Type B pancreatic cell (in vitro differentiated cells): ENCODE results near the gene TAS2R20. TPM values are rescaled to one million over a fixed set of nuclear protein-coding genes. Genes with fewer than 3 reads are reported as not detected.
"Not testable (repeated sequence)": the region's sequence is repeated elsewhere in the genome, so short reads cannot be mapped to it uniquely, and the experiment has no call there.

ENCODE experiments used
- DNase-seq: peaks from one replicate; pipeline ENCODE4 v3.0.0; 2021; ENCODE audit warnings: mixed read lengths; ENCODE audit not compliant: unreplicated experiment; ENCODE audit errors: extremely low spot score
- H3K27ac Mint-ChIP-seq: 2 replicates; pipeline ENCODE4 v1.8.0; 2021; ENCODE audit warnings: mild to moderate bottlenecking, mixed read lengths
- H3K27me3 Mint-ChIP-seq: 2 replicates; pipeline ENCODE4 v1.8.0; 2021; ENCODE audit warnings: mixed read lengths
- H3K36me3 Mint-ChIP-seq: 2 replicates; pipeline ENCODE4 v1.8.0; 2021; ENCODE audit warnings: mixed read lengths
- H3K4me1 Mint-ChIP-seq: one replicate; pipeline ENCODE4 v1.8.0; 2021; ENCODE audit warnings: mixed read lengths; ENCODE audit not compliant: unreplicated experiment
- H3K4me3 Mint-ChIP-seq: 2 replicates; pipeline ENCODE4 v1.8.0; 2021; ENCODE audit warnings: mild to moderate bottlenecking, mixed read lengths
- H3K9me3 Mint-ChIP-seq: 2 replicates; pipeline ENCODE4 v1.8.0; 2021; ENCODE audit warnings: mixed read lengths
- long read RNA-seq: library from polyadenylated mRNA; unstranded; transcript quantifications from one replicate; pipeline ENCODE4 v2.0.0, GENCODE V29; 2020
- total RNA-seq: library from RNA; stranded (reverse); gene quantifications from 2 replicates; pipeline ENCODE4 v1.2.1, GENCODE V29; 2021; ENCODE audit warnings: low replicate concordance
- TF ChIP-seq, protein P1 (sequence below): fragments of 200-600 bp; sonication (generic); conservative IDR thresholded peaks from 2 replicates; pipeline ENCODE4 v1.5.0; 2021; ENCODE audit warnings: antibody characterized with exemption, mild to moderate bottlenecking

Gene TAS2R20, protein sequence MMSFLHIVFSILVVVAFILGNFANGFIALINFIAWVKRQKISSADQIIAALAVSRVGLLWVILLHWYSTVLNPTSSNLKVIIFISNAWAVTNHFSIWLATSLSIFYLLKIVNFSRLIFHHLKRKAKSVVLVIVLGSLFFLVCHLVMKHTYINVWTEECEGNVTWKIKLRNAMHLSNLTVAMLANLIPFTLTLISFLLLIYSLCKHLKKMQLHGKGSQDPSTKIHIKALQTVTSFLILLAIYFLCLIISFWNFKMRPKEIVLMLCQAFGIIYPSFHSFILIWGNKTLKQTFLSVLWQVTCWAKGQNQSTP
- total RNA-seq, result 1.1 and 2.1 TPM in 2 replicates
- long read RNA-seq, result 0 reads

DNA sequence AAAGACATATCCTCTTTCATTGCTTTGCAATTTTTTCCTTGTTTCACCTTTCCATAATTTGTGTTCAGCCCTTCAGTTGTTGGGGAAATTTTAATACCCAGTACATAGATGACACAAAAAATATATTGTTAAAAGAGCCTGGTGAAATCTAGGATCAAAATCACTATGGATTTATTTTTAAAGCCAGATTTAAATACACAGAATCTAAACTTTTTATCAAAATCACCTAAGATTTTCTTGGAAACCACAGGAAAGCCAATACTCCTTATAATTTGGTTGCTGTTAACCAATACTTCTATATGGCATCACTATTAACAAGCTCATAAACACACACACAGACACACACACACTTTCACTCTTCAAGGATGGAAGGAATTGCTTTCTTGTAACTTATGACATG lies at the start of gene TAS2R20:
TAS2R20 (minus strand) TSS at position 101 of the 400 bp plus-strand sequence. CDS start 429 bp downstream, outside the sequence.
- H3K27ac Mint-ChIP-seq, result no peak within 1 kb of the TSS
- no peak for DNase-seq
- peaks cover 19% of the 10 kb centered on the region for H3K36me3 Mint-ChIP-seq
- no peaks in the 10 kb centered on the region for H3K27me3 Mint-ChIP-seq
- no peaks in the 10 kb centered on the region for H3K4me1 Mint-ChIP-seq
- TF ChIP-seq, protein P1, sequence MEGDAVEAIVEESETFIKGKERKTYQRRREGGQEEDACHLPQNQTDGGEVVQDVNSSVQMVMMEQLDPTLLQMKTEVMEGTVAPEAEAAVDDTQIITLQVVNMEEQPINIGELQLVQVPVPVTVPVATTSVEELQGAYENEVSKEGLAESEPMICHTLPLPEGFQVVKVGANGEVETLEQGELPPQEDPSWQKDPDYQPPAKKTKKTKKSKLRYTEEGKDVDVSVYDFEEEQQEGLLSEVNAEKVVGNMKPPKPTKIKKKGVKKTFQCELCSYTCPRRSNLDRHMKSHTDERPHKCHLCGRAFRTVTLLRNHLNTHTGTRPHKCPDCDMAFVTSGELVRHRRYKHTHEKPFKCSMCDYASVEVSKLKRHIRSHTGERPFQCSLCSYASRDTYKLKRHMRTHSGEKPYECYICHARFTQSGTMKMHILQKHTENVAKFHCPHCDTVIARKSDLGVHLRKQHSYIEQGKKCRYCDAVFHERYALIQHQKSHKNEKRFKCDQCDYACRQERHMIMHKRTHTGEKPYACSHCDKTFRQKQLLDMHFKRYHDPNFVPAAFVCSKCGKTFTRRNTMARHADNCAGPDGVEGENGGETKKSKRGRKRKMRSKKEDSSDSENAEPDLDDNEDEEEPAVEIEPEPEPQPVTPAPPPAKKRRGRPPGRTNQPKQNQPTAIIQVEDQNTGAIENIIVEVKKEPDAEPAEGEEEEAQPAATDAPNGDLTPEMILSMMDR, result no peak
- H3K9me3 Mint-ChIP-seq, result peaks cover 5% of the 10 kb centered on the region
- H3K4me3 Mint-ChIP-seq, result no peak within 1 kb of the TSS

DNA sequence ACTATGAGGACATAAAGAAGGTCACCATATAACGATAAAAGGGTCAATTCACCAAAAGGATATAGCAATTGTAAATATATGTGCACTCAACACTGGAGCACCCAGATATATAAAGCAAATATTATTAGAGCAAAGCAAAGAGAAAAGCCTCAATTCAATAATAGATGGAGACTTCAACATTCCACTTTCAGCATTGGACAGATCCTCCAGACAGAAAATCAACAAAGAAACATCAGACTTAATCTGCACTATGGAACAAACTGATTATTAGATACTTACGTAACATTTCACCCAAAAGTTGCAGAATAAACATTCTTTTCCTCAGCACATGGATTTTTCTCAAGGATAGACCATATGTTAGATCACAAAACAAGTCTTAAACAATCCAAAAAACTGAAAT lies 43.3 kb upstream of the TAS2R20 start:
- peaks cover 56% of the 10 kb centered on the region for H3K36me3 Mint-ChIP-seq
- H3K27me3 Mint-ChIP-seq, H3K4me3 Mint-ChIP-seq, H3K27ac Mint-ChIP-seq, DNase-seq, H3K4me1 Mint-ChIP-seq: not testable (repeated sequence)
- H3K9me3 Mint-ChIP-seq, result peaks cover 14% of the 10 kb centered on the region

DNA sequence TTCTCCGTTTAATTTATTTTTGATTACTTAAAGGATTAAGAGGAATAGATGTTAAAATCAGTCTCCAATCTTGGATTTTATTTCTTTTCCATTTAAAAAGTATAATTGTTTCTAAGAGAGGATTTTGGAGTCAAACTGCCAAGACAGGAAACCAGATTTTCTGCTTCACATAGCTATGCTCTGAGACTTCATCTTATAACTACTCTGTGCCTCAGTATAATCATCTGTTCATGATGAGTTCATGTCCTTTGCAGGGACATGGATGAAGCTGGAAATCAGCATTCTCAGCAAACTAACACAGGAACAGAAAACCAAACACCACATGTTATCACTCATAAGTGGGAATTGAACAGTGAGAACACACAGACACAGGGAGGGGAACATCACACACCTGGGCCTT lies 42.1 kb upstream of the TAS2R20 start:
- H3K36me3 Mint-ChIP-seq, result peaks cover 60% of the 10 kb centered on the region

DNA sequence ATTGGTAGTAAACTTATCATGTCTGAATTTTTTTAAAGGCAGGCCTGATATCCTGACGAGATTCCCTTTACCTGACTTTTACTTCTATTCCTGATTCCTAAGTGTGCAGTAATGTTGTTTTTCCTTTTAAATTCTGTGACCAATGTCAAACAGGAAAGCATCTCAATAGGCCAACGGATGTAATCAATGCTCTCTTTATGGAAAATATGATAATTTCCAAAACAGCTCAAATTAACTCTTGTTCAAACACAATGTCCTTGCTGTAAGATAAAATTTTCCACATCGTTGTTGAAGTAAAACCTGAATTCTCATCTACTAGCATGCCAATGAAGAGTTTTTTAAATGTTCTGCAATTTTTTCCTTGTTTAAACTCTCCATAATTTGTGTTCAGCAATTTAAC lies 41.1 kb upstream of the TAS2R20 start:
- TF ChIP-seq, protein P1, result no peak
- Mint-ChIP-seq H3K4me1 (no peaks in the 10 kb centered on the region), H3K9me3 (peaks cover 12% of the 10 kb centered on the region), H3K4me3 (no peak overlapping the region), H3K27me3 (no peaks in the 10 kb centered on the region), H3K36me3 (peaks cover 53% of the 10 kb centered on the region), H3K27ac (no peak overlapping the region)
- no peak for DNase-seq

More for the DNA sequence above, 42.1 kb upstream of the TAS2R20 start:
- DNase-seq, result no peak
- Mint-ChIP-seq H3K4me3 (no peak overlapping the region), H3K27me3 (no peaks in the 10 kb centered on the region), H3K9me3 (peaks cover 14% of the 10 kb centered on the region), H3K4me1 (no peaks in the 10 kb centered on the region), H3K27ac (no peak overlapping the region)
- TF ChIP-seq, protein P1, result no peak

DNA sequence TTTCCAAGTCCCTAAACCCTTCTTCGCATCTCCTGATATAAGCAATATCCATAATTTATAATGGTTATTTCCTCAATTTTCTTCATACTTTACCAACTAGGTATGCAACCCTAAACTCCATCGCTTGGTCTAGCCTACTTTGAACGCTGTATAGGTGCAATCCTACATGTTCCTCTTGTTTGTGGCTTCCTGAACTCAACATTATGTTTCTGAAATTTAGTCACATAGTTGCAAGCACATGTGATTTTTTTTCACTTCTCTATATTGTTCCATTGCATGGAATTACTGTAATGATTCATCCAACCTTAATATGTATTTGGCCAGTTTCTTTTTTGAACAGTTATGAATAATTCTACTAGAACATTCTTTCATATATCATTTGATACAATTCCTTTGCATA lies 35.9 kb upstream of the TAS2R20 start:
- H3K9me3 Mint-ChIP-seq, H3K27ac Mint-ChIP-seq, H3K4me3 Mint-ChIP-seq, DNase-seq, H3K4me1 Mint-ChIP-seq, H3K27me3 Mint-ChIP-seq: not testable (repeated sequence)
- H3K36me3 Mint-ChIP-seq, result peaks cover 39% of the 10 kb centered on the region

DNA sequence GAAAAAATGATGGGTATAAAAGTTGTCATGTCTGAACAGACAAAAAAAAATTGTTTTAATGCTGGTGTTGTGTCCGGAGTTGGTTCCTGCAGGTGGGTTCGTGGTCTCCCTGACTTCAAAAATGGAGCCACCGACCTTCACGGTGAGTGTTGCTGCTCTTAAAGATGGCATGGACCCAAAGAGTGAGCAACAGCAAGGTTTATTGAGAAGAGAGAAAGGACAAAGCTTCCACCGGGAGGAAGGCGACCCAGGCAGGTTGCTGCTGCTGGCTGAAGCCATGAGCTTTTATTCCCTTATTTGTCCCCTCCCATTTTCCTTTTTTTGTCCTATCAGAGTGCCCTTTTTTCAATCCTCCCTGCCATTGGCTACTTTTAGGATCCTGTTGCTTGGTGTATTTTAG lies 33.2 kb upstream of the TAS2R20 start, which contains the start of gene TAS2R31:
TAS2R31 (minus strand) TSS at position 101 of the 400 bp plus-strand sequence; CDS start at position 29, 72 bp downstream.
- Mint-ChIP-seq H3K4me3 (no peak within 1 kb of the TSS), H3K27me3 (no peaks in the 10 kb centered on the region), H3K36me3 (peaks cover 41% of the 10 kb centered on the region), H3K9me3 (no peaks in the 10 kb centered on the region), H3K4me1 (no peaks in the 10 kb centered on the region), H3K27ac (no peak within 1 kb of the TSS)
- TF ChIP-seq, protein P1, result no peak
- DNase-seq, result no peak
